Stimulated activated CD8-positive, alpha-beta memory T cell treated with anti-CD3 and anti-CD28 coated beads, Interleukin-2, amount 100 ng/mL, for 48 hours (primary cell): ENCODE measurements around the gene VDR.
"Not testable (repeated sequence)": the region's sequence is repeated elsewhere in the genome, so short reads cannot be mapped to it uniquely, and the experiment has no call there.

Source experiments
- DNase-seq, 2 donors: peaks; one replicate each; pipeline ENCODE4 v3.0.0-alpha.2; 2020; ENCODE audit warnings: low read depth in 2 of 2

Gene VDR

GRCh38 chr12:47813511-47814196 lies 91.1 kb downstream of the VDR start:
- no peak for DNase-seq

- peak; percentile 85 to 90 for DNase-seq
These were observed 91.8 kb downstream of the VDR start for GRCh38 chr12:47812797-47813510.

- DNase-seq = no peak
These were observed 93.0 kb downstream of the VDR start for GRCh38 chr12:47811581-47812484.

DNA sequence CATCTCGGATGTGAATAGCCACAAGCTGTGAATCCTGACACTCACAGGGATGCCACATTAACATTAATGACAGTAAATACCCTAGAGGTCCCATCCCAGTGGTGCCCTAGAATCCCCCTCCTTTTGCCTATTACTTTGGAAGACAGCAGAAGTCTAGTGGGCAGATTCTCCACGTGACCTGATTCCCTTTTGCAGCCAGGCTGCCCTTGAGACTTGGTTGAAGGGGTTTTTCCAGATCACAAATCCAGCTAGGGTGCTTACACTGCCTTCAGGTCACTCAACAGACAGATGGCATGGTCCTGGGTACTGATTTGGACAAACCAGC lies 93.8 kb downstream of the VDR start:
- DNase-seq = no peak

DNA sequence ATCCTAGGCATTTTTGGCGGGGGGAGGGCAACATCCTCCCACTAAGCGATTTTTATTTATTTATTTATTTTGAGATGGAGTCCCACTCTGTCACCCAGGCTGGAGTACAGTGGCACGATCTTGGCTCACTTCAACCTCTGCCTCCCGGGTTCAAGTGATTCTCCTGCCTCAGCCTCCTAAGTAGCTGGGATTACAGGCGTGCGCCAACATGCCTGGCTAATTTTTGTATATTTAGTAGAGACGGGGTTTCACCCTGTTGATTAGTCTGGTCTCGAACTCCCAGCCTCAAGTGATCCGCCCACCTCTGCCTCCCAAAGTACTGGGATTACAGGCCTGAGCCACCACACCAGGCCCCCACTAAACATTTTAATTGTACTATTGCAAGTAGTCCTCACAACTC lies 95.3 kb downstream of the VDR start:
- DNase-seq = not testable (repeated sequence)

DNA sequence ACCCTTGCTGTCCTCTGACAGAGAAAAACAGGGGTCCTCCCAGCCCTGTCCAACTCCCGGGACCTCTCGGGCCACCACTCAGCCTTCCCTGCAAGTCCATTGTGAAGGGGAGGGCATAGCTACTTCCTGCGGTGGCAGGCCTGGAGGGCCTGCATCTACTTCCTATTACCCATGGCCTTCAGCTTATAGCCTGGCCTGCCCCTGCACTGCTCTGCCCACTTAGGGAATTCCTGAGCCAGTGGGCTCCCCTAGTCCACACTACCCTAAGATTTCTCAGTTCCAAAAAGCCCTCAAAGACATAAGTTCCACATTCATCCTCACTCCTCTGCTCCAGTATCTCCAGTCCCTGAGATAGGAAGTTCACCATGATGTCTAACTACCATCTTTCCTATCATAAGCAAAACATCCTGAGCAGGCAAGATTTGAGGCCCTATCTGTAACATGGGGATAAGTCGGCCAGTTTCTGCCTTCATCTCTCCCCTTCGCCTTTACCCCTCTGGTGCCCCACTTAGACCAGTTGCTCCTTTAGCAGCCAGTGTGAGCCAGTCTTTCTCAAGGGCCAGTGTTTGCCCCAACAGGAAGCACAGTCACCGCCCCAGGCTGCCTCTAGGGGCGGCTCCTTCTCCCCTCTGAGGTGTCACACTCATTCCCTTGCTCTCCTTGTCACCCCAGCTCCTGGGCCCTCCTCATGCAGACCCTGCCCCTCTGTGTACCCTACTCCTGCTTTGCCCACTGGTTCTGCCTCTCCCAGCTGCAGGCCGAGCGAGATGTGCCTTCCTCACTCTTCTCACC lies 96.0 kb downstream of the VDR start:
- DNase-seq = peak in 1 of 2 donors; percentile 50

GRCh38 chr12:47808050-47808449 lies 96.7 kb downstream of the VDR start:
- DNase-seq = peak; percentile 73 to 78

DNA sequence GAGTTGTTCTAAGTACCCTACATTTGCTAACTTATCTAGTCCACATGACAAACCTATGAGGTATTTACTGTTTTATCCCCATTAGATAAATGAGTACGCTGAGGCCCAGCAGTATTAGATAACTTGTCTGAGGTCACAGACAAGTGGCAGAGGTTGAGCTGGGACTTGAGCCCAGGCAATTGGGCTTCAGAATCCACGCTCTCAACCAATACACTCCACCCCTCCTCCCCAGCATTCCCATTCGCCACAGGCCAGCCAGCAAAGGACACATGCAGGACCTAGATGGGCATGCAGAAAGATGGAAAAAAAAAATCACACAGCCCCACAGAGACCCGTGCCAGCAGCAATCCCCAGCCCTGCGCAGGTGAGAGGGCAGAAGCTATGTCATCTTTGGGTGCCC lies 97.5 kb downstream of the VDR start:
- no peak for DNase-seq

DNA sequence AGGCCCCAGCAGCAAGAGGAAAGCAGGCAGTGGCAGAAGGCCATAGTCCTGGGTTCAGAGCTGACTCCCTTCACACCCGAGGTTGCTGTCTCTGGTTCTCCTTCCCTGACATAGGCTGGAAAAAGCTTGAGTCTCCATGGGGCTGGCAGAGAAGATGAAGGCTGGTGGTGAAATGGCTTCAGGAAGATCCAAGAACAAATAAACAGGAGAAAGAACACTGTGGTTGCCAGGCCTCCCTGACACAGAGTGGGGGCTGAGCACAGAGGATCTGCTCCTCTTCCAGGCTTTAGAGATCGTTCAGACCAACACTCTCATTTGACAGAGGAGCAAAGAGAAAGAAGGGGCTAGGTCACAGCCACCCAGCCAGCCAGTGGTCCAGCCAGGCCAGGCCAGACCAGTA lies 99.4 kb downstream of the VDR start:
- no peak for DNase-seq

DNA sequence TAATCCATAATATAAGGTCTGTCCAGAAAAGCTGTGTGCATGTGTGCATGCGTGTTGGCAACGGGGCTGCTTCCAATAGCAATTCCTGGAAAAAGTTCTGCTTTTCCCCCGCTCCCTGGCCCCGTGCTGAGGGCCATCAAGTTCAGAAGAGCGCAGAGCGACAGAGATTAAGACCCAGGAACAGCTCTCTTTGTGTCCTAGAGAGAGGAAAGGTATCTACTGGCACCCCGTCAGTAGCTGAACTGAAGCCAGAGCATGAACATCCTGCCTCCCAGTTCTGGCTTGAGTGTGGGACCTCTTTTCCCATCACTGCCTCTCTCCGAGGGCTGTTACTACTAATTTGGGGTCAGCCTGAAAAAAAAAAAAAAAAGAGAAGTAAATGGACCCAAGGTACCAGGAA lies 100.6 kb downstream of the VDR start:
- no peak for DNase-seq

- no peak for DNase-seq
These were observed 101.5 kb downstream of the VDR start for GRCh38 chr12:47803191-47803875.

DNA sequence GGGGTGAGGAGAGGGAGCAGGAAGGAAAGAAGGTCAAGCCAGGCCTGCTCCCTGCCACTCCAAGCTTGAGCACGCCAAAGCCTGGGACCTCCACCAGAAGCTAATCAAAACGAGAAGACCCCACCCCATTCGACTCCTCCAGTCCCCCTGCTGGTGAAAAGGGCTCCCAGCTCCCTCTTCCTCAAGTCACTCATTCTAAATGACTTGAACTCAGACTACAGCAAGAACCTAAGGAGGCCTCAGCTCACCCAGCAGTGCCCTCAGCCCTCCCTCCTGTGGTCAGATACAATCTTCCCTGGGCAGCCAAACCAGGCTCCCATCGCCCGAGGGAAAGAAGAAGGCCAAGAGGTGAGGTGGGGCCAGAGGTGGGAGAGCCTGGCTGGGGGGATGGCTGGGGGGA lies 102.5 kb downstream of the VDR start:
- no peak for DNase-seq

GRCh38 chr12:47801904-47802246 lies 102.9 kb downstream of the VDR start:
- no peak for DNase-seq

- no peak for DNase-seq
These were observed 103.5 kb downstream of the VDR start for GRCh38 chr12:47801170-47801903.

DNA sequence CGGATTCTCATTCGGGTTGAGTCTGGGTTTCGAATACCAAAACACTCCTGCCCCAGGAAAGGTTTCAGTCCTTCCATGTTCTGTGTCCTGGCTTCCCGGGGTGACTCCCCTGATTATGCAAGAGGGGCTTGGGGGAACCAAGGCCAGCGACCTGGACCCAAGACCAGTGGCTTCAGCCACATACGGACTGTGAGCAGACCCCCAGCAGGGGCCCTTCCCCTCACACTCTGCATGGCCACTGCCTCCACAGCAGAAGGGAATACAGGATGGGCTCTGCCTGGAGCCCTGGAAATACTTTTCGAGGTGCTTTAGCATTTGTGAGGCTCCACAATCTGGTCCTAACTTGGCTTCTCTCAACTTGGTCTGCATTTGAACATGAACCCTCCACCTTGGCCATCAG lies 104.2 kb downstream of the VDR start:
- DNase-seq = no peak

GRCh38 chr12:47799357-47799955 lies 105.3 kb downstream of the VDR start:
- no peak for DNase-seq

DNA sequence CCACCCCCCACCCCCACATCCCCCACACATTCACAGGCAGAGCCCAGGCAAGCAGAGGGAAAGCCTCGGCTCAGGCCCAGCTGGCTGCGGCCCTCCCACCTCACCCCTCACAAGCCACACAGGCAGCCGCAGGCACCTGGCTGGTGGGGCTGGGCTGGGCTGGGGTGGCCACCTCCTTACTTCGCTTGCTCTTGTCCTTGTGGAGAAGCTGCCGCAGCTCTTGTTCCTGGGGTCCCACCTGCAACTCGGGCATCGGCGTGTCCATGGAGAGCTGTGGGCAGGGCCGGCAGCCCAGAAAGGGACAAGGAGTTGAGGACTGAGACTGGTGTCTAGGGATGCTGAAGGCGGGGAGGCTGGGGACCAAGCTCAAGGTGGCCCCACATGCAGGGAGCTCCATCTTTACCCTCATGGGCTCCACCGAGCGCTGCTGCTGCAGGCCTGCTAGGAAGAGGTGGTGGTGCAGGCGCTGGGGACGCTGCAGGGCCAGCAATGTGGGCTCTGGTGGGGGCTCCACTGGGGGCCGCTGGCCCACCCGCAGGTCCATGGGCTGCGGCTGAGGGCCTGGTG lies 106.3 kb downstream of the VDR start:
- no peak for DNase-seq

- DNase-seq = no peak
These were observed 107.4 kb downstream of the VDR start for GRCh38 chr12:47797441-47797840.

DNA sequence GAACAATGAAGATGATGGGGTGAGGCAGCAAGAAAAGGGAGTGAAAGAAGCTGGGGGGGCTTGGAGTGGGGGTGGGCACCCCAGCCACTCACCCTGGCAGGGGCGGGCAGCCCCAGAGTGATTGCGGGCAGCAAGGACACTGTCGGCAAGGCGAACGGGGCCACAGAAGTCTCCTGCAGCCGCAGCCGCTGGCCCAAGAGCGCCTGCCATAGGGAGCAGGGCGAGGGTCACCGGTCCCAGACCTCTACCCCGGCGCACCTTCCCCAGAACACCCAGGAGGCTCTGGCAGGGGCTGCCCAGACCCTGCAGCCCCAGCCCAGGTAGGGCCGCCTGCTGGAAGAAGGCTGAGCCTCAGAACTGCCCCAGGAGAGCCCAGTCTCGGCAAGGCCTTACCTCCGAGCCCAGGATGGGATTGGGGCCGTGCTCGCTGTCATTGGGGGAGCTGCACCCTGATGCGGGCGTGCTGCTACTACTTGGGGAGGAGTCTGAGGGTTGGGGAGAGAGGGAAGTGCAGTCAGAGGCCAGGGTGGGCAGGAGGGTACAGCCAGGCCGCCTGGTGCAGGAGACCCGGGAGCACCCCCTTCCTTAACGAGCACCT lies 108.9 kb downstream of the VDR start:
- no peak for DNase-seq
